RWPE1 (cell line): Measurements from ENCODE around the gene ECE1.

ENCODE experiments used
- CTCF ChIA-PET: fragments of 350-600 bp; sonication (Branson Sonifier 250); formaldehyde crosslinking; extraction: SDS; loops from one replicate; lab custom pipeline; 2021; lab: Yijun Ruan, JAX
- POLR2A ChIA-PET: fragments of 400-600 bp; formaldehyde crosslinking; extraction: SDS; loops from one replicate; lab custom pipeline; 2020; ENCODE audit warnings: antibody characterized with exemption; ENCODE audit not compliant: low non-redundant PET; lab: Yijun Ruan, JAX
- DNase-seq: peaks from one replicate; pipeline ENCODE4 v3.0.0; 2012; ENCODE audit warnings: low spot score
- H3K27ac ChIP-seq: fragments of 450-650 bp; 2 replicates; pipeline ENCODE4 v1.5.1; 2017
- TF ChIP-seq, protein P1 (sequence below): fragments of 450-650 bp; conservative IDR thresholded peaks from 2 replicates; pipeline ENCODE4 v1.5.1; 2017; ENCODE audit warnings: low read depth, mild to moderate bottlenecking

The ECE1 gene

GRCh38 chr1:21289700-21290545 lies at the start of gene ECE1:
Gene ECE1, minus strand, starts transcription at chr1:21290463. Its CDS starts 49 bp downstream, at chr1:21290414.
- H3K27ac ChIP-seq, result peak within 1 kb of the TSS; percentile 73
- peak; percentile 52 for DNase-seq
- ChIA-PET POLR2A (no interaction called here), CTCF (interaction anchor here (0.7 to 1.0 kb wide), 2 partner anchors 79 to 689 kb away, joined by 3 to 4 read pairs; no protein-coding TSS in a partner anchor)
- TF ChIP-seq, protein P1, sequence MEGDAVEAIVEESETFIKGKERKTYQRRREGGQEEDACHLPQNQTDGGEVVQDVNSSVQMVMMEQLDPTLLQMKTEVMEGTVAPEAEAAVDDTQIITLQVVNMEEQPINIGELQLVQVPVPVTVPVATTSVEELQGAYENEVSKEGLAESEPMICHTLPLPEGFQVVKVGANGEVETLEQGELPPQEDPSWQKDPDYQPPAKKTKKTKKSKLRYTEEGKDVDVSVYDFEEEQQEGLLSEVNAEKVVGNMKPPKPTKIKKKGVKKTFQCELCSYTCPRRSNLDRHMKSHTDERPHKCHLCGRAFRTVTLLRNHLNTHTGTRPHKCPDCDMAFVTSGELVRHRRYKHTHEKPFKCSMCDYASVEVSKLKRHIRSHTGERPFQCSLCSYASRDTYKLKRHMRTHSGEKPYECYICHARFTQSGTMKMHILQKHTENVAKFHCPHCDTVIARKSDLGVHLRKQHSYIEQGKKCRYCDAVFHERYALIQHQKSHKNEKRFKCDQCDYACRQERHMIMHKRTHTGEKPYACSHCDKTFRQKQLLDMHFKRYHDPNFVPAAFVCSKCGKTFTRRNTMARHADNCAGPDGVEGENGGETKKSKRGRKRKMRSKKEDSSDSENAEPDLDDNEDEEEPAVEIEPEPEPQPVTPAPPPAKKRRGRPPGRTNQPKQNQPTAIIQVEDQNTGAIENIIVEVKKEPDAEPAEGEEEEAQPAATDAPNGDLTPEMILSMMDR, result no peak

GRCh38 chr1:21339356-21340229 lies 49.3 kb upstream of the ECE1 start:
- TF ChIP-seq, protein P1, result no peak
- POLR2A ChIA-PET, result no interaction called here
- CTCF ChIA-PET, result no interaction called here
- no peak for DNase-seq
- H3K27ac ChIP-seq, result peak overlapping the region; percentile 82

- no peak for DNase-seq
- ChIA-PET POLR2A (no interaction called here), CTCF (interaction anchor here (0.6 kb wide), 2 partner anchors 16 to 58 kb away, joined by 3 read pairs; no protein-coding TSS in a partner anchor)
- TF ChIP-seq, protein P1, result no peak
- peak overlapping the region; percentile 82 for H3K27ac ChIP-seq
Observed at GRCh38 chr1:21338573-21339355, 48.5 kb upstream of the ECE1 start.

DNA sequence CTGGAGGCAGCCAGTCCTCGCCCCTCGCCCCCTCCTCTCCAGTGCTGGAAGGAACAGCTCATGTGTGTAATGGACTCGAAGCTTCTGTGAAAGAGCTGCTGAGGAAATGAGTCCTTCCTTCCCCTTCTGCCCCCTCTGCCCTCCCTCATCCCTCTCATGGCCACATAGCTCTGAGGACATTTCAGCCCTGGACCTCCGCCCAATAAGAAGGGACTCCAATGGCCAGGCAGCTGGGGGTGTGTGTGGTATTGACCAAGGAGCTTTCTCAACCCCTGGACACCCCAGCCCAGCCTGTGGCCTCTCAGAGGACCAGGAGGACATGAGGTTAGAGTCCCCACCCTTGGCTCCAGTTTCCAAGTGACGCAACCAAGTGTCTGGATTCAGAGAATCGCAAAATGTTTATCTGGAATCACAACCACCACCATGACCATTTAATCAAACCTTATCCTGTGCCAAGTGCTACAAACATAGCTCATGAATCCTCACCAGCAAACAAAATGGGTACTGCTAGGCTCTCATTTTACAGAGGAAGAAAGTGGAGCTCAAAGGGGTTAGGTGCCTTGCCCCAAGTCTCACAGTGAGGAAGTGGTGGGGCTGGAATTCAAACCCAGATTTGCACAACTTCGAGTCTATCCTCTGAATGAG lies 47.8 kb upstream of the ECE1 start:
- TF ChIP-seq, protein P1, result no peak
- DNase-seq, result no peak
- CTCF ChIA-PET, result interaction anchor here (0.6 to 0.7 kb wide), 3 partner anchors 17 to 83 kb away, joined by 3 read pairs; no protein-coding TSS in a partner anchor
- POLR2A ChIA-PET, result no interaction called here
- peak overlapping the region; percentile 82 for H3K27ac ChIP-seq

GRCh38 chr1:21337454-21337927 lies 47.2 kb upstream of the ECE1 start:
- H3K27ac ChIP-seq, result peak overlapping the region; percentile 82

More at GRCh38 chr1:21337454-21337927, 47.2 kb upstream of the ECE1 start:
- POLR2A ChIA-PET, result no interaction called here
- DNase-seq, result no peak
- CTCF ChIA-PET, result interaction anchor here (0.7 to 1.1 kb wide), 2 partner anchors 31 to 83 kb away, joined by 3 to 6 read pairs; no protein-coding TSS in a partner anchor
- TF ChIP-seq, protein P1, result no peak
